ENCODE measurements around the gene BBX.

DNA sequence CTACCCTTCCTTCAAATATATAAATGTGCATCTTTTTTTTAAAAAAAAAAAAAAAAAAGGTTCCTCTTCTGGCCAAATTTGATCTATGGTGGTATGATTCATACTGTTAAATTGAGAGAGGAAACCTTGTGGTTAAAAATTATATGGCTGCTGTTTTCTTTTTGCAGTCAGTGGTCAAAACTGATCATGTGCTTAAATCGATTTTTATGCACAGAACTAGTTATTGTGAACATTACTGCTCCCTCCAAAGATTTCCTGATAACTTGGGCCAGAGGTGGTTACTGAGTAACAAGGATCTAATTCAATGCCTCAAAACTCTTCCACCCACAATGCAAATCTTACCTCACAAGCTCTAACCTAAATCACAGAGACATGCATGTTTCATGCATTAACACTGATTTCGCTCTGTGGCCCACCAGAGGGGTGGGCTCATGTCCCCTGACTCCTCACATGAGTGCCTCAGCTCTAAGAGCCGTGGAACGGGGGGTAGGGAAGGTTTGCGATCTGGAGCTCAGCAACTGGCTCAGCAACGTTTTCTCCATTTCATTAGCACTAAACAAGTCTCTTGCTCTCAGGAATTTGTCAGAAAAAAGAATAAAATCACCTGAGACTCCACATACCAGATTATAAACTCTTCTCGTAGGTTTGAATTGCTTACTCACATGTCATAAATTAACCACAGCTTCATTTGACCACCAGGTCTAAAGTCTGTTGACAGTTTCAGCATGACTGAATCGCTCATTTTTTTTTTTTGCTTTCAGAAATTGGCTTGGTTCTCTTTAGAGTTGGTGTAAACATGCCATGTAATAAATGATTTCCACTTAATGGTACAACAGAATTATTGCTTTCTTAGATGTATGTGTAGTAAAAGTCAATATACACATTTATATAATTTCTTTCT, 287.7 kb downstream of the BBX start:
- TF ChIP-seq TEAD4 (IDR thresholded peaks at IDR 0.05) (no peak), RAD21 (IDR thresholded peaks at IDR 0.05; ENCODE audit: low read depth) (no peak), EP300 (IDR thresholded peaks at IDR 0.05; ENCODE audit: borderline replicate concordance) (no peak), FOXM1 (IDR thresholded peaks at IDR 0.05; ENCODE audit: borderline replicate concordance, low read depth) (no peak), TAF1 (IDR thresholded peaks at IDR 0.05; ENCODE audit: low read depth) (no peak)
